ENCODE measurements around the gene OOEP. TPM values are rescaled to one million over a fixed set of nuclear protein-coding genes. Genes with fewer than 3 reads are reported as not detected.
A peak's percentile ranks its signal among the peaks of the same experiment; 100 is the strongest.
"Not testable (repeated sequence)": the region's sequence is repeated elsewhere in the genome, so short reads cannot be mapped to it uniquely, and the experiment has no call there.

OOEP gene
- total RNA-seq, 4 donors from 2014 or later, result not detected

DNA sequence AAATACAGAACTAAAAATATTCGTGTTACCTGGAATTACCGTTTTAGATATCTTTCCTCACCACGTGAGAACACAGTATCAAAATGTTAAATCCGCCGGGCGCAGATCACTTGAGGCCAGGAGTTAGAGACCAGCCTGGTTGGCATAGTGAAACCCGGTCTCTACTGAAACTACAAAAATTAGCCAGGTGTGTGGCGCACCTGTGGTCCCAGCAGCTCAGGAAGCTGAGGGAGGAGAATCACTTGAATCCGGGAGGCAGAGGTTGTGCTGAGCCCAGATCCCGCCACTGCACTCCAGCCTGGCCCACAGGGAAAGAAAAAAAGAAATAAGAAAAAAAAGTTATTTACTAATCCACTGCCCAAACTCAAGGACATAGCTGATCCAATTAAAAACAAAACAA is 20.2 kb upstream of the OOEP start:
- peaks cover 0 to 13% (median 0%) of the 10 kb centered on the region in 3 donors for H3K27me3 ChIP-seq
- intact Hi-C loops (cut with DNase I; ENCODE audit: low total_unique reads), result no loop called here
- ATAC-seq (no peak), DNase-seq (no peak)
- H3K9me3 ChIP-seq, result no peaks in the 10 kb centered on the region
- H3K4me3 ChIP-seq, result no peak overlapping the region
- no peaks in the 10 kb centered on the region for H3K4me1 ChIP-seq
- TF ChIP-seq POLR2A (IDR thresholded peaks at IDR 0.05), result no peak
- TF ChIP-seq, protein P1, sequence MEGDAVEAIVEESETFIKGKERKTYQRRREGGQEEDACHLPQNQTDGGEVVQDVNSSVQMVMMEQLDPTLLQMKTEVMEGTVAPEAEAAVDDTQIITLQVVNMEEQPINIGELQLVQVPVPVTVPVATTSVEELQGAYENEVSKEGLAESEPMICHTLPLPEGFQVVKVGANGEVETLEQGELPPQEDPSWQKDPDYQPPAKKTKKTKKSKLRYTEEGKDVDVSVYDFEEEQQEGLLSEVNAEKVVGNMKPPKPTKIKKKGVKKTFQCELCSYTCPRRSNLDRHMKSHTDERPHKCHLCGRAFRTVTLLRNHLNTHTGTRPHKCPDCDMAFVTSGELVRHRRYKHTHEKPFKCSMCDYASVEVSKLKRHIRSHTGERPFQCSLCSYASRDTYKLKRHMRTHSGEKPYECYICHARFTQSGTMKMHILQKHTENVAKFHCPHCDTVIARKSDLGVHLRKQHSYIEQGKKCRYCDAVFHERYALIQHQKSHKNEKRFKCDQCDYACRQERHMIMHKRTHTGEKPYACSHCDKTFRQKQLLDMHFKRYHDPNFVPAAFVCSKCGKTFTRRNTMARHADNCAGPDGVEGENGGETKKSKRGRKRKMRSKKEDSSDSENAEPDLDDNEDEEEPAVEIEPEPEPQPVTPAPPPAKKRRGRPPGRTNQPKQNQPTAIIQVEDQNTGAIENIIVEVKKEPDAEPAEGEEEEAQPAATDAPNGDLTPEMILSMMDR (IDR thresholded peaks at IDR 0.05 in 4 of 5, conservative IDR thresholded peaks at IDR 0.05 in 1 of 5), result no peak
- no peak overlapping the region for H3K27ac ChIP-seq
- no peaks in the 10 kb centered on the region for H3K36me3 ChIP-seq
- in situ Hi-C loops (cut with MboI; ENCODE audit: low sequenced_read_pairs in 4 of 4), result no loop called here

GRCh38 chr6:73388800-73389512 is 19.3 kb upstream of the OOEP start:
- no peak for TF ChIP-seq POLR2A (IDR thresholded peaks at IDR 0.05)
- TF ChIP-seq, protein P1 (IDR thresholded peaks at IDR 0.05 in 4 of 5, conservative IDR thresholded peaks at IDR 0.05 in 1 of 5), result peak in 3 of 5 experiments; percentile 28 to 42 (median 32)
- Histone ChIP-seq H3K4me1 (no peaks in the 10 kb centered on the region), H3K4me3 (peak overlapping the region; percentile 42 to 58 (median 56)), H3K9me3 (no peaks in the 10 kb centered on the region), H3K27ac (no peak overlapping the region), H3K27me3 (peaks cover 0 to 13% (median 0%) of the 10 kb centered on the region in 3 donors), H3K36me3 (no peaks in the 10 kb centered on the region)
- DNase-seq, result peak in 1 of 2 donors; percentile 12
- intact Hi-C loops (cut with DNase I; ENCODE audit: low total_unique reads), result no loop called here
- peak in 1 of 2 donors; percentile 33 for ATAC-seq
- in situ Hi-C loops (cut with MboI; ENCODE audit: low sequenced_read_pairs in 4 of 4), result no loop called here

DNA sequence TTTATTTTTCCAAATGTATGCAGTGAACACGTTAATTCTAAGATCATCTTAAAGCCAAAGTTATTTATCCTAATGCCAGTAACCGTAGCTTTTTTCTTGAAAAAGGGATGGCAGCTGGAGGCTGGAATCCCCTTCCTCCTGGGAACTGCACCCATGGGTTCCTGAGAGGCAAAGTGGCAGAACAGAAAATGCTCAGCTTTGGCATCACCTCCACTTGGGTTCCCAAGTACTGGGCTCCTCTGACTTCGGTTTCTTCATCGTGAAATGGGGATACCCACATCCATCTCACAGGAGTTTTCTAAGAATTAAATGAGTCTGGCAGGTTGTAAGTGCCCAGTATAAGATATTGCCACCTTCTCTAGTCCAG is 18.7 kb upstream of the OOEP start:
- intact Hi-C loops (cut with DNase I; ENCODE audit: low total_unique reads) (no loop called here), in situ Hi-C loops (cut with MboI; ENCODE audit: low sequenced_read_pairs in 4 of 4) (no loop called here)
- no peak for TF ChIP-seq POLR2A (IDR thresholded peaks at IDR 0.05)
- TF ChIP-seq, protein P1 (IDR thresholded peaks at IDR 0.05 in 4 of 5, conservative IDR thresholded peaks at IDR 0.05 in 1 of 5), result no peak
- no peak overlapping the region for H3K27ac ChIP-seq
- DNase-seq, result no peak
- H3K4me1 ChIP-seq, result no peaks in the 10 kb centered on the region
- ATAC-seq, result no peak
- peaks cover 0 to 13% (median 0%) of the 10 kb centered on the region in 3 donors for H3K27me3 ChIP-seq
- H3K9me3 ChIP-seq, result no peaks in the 10 kb centered on the region
- H3K4me3 ChIP-seq, result peak overlapping the region; percentile 42 to 58 (median 56)
- H3K36me3 ChIP-seq, result no peaks in the 10 kb centered on the region

- intact Hi-C loops (cut with DNase I; ENCODE audit: low total_unique reads) (no loop called here), in situ Hi-C loops (cut with MboI; ENCODE audit: low sequenced_read_pairs in 4 of 4) (no loop called here)
- no peaks in the 10 kb centered on the region for H3K9me3 ChIP-seq
- no peak overlapping the region for H3K4me3 ChIP-seq
- H3K36me3 ChIP-seq, result no peaks in the 10 kb centered on the region
- TF ChIP-seq, protein P1 (IDR thresholded peaks at IDR 0.05 in 4 of 5, conservative IDR thresholded peaks at IDR 0.05 in 1 of 5), result no peak
- TF ChIP-seq POLR2A (IDR thresholded peaks at IDR 0.05), result no peak
- no peaks in the 10 kb centered on the region for H3K4me1 ChIP-seq
- DNase-seq, result no peak
- peaks cover 0 to 6% (median 0%) of the 10 kb centered on the region in 3 donors for H3K27me3 ChIP-seq
- no peak overlapping the region for H3K27ac ChIP-seq
- no peak for ATAC-seq
Measured at GRCh38 chr6:73382462-73383113, 12.9 kb upstream of the OOEP start.

DNA sequence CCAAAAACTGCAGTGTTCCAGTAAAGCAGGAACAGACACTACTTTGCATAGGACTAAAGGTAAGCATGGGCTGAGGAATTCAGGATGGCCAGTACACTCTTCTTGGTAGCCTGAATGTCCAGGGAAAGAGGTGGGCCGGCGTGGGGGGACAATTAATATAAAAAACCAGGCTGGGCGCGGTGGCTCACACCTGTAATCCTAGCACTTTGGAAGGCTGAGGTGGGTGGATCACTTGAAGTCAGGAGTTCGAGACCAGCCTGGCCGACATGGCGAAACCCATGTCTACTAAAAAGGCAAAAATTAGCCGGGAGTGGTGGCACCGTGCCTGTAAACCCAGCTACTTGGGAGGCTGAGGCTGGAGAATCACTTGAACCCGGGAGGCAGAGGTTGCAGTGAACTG is 11.8 kb upstream of the OOEP start:
- intact Hi-C loops (cut with DNase I; ENCODE audit: low total_unique reads); in situ Hi-C loops (cut with MboI; ENCODE audit: low sequenced_read_pairs in 4 of 4): not testable (repeated sequence)

More for the DNA sequence above, 11.8 kb upstream of the OOEP start:
- DNase-seq, H3K4me1 ChIP-seq, H3K36me3 ChIP-seq, H3K4me3 ChIP-seq, H3K9me3 ChIP-seq, H3K27me3 ChIP-seq, H3K27ac ChIP-seq, ATAC-seq: not testable (repeated sequence)
